Keratinocyte (primary cell): Measurements from ENCODE around the gene PLXNB1.

Experiments used
- CTCF ChIP-seq, 3 experiments: IDR thresholded peaks in 1 of 3; conservative IDR thresholded peaks in 1 of 3; optimal IDR thresholded peaks in 1 of 3; 2 replicates in 2 of 3; 3 replicates in 1 of 3; pipeline versions ENCODE3 to v1.5.1; 2011; ENCODE audit warnings: low read length in 3 of 3, mild to moderate bottlenecking in 3 of 3, moderate library complexity in 2 of 3, control low read depth in 1 of 3, inconsistent platforms in 1 of 3; ENCODE audit not compliant: insufficient read depth in 2 of 3; ENCODE audit errors: extremely low read depth in 1 of 3
- EZH2 ChIP-seq: IDR thresholded peaks from one replicate; pipeline ENCODE4 v1.6.1; 2012; ENCODE audit warnings: inconsistent platforms, mild to moderate bottlenecking, low read length, moderate library complexity

DNA sequence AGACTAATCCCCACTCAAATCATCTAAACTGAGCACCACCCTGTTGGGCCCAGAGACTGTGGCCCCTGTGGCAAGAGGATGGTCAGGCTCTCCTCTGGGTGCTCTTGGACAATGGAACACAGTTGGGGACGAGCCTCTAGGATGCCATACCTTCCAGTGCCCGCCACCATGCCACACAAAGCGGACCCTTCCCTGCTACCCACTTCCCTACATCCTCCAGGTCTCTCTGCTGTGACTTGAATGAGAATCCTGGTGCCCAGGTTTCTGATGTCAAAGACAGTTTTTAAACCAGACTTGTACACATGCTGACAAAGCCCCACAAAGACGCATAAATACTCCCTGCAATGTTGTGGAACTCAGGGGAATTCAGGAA, 5.3 kb upstream of the PLXNB1 start:
- TF ChIP-seq CTCF (optimal IDR thresholded peaks at IDR 0.05 in 1 of 3, IDR thresholded peaks at IDR 0.05 in 1 of 3, conservative IDR thresholded peaks at IDR 0.05 in 1 of 3; ENCODE audit: extremely low read depth in 1 of 3, insufficient read depth in 2 of 3, low read length in 3 of 3) (no peak), EZH2 (no peak)
